Stimulated activated CD4-positive, alpha-beta T cell treated with anti-CD3 and anti-CD28 coated beads, Interleukin-15, amount 100 ng/mL, for 48 hours (primary cell): ENCODE measurements around the gene DNAI4.
A peak's percentile ranks its signal among the peaks of the same experiment; 100 is the strongest.
"Not testable (repeated sequence)": the region's sequence is repeated elsewhere in the genome, so short reads cannot be mapped to it uniquely, and the experiment has no call there.

Experiments used
- DNase-seq, 2 donors: peaks; one replicate each; pipeline ENCODE4 v3.0.0-alpha.2; 2020; ENCODE audit warnings: low read depth in 2 of 2

Gene DNAI4

GRCh38 chr1:66924756-66925557, at the start of gene DNAI4, which contains the start of gene MIER1:
DNAI4 (minus strand) TSS chr1:66924856; CDS start chr1:66924831, 25 bp downstream.
MIER1 (plus strand) TSS chr1:66924990; CDS start chr1:66925029, 39 bp downstream.
- DNase-seq, result peak; percentile 96

DNA sequence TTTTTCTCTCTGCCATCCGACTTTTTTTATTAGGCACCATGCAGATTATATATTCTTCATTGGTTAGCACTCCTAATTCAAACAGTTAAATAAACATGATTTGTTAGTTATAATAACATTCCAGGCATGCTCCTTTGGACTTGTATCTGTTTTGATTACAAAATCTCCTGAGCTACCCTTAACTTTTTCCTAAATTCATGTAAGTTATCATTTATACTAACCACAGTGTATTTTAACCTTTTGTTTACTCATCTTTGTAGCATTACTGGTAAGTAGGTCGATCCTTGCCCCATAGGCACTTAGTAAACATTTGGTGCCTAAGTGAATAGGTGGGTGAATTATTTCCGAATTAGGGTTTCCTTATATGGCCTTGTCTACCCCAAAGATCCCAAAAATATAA, 43.9 kb upstream of the DNAI4 start:
- DNase-seq, result no peak

DNA sequence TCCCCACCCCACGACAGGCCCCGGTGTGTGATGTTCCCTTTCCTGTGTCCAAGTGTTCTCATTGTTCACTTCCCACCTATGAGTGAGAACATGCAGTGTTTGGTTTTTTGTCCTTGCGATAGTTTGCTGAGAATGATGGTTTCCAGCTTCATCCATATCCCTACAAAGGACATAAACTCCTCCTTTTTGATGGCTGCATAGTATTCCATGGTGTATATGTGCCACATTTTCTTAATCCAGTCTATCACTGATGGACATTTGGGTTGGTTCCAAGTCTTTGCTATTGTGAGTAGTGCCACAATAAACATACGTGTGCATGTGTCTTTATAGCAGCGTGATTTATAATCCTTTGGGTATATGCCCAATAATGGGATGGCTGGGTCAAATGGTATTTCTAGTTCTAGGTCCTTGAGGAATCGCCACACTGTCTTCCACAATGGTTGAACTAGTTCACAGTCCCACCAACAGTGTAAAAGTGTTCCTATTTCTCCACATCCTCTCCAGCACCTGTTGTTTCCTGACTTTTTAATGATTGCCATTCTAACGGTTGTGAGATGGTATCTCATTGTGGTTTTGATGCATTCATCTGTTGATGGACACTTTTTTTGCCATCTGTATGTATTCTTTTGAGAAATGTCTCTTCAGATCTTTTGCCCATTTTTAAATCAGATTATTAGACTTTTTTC, 41.7 kb upstream of the DNAI4 start:
- not testable (repeated sequence) for DNase-seq

GRCh38 chr1:66957938-66958337, 33.3 kb upstream of the DNAI4 start:
- no peak for DNase-seq

DNA sequence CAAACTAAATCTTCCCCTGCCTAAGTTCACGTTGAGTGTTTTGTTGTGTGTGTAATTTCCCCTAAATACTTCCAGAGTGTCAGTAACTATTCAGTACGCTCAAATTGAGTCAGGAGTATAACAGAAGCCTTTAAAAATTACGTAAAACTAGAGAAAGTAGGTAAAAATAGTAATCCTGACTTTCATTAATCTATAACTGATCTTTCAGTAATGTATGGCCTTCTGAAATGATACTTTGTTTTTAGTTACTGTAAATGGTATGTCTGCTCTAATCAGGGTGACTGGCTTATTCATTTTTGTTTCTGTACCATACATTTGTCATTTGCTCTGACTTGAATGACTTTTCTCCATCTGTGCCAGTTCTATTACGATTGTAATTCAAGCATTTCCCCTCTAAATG, 29.6 kb upstream of the DNAI4 start:
- no peak for DNase-seq

DNA sequence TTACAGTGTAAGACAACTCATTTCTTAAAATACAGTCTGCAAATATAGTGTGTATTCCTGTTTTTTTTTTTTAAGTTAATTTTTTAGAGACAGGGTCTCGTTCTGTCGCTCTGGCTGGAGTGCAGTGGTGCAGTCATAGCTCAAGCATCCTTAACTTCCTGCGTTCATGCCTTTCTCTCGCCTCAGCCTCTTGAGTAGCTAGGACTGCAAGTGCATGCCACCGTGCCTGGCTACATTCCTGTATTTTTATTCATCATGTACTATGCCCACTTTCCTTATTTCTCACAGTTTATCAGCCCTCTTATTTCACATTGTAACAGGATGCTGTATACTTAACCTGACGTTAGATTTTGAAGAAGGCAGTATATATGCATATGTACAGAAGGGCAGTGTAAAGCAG, 26.9 kb upstream of the DNAI4 start:
- DNase-seq, result no peak

DNA sequence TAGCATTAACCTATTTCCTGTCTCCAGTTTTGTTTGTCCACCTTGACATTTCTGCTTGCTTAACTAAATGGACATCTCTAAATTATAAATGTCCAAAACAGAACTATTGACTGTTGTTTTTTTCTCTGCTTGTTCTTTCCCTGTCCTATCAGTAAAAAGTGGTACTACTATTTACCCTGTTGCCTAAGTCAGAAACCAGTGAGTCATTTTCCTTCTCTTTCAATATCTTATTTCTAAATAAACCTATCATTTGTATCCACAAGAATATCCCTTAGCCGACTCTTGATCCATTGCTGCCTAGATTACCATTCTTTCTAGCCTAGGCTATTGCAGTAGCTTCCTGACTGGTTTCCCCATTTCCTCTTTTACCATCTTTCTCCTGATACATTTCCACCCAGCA, 22.6 kb upstream of the DNAI4 start:
- DNase-seq, result no peak

DNA sequence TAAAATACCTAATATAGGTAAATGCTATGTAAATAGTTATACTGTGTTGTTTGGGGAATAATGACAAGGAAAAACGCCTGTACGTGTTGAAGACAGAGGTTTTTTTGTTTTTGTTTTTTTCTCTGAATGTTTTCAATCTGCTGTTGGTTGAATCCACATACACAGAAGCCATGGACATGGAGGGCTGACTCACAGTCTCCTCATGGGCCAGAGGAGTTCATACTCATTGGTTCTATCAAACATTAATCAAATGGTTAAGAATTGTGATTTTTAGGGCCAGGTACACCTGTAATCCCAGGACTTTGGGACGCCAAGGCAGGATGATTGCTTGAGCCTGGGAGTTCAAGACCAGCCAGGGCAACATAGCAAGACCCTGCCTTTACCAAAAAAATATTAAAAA, 20.7 kb upstream of the DNAI4 start:
- no peak for DNase-seq

- DNase-seq, result no peak
Observed at GRCh38 chr1:66944330-66945274, 19.9 kb upstream of the DNAI4 start.

DNA sequence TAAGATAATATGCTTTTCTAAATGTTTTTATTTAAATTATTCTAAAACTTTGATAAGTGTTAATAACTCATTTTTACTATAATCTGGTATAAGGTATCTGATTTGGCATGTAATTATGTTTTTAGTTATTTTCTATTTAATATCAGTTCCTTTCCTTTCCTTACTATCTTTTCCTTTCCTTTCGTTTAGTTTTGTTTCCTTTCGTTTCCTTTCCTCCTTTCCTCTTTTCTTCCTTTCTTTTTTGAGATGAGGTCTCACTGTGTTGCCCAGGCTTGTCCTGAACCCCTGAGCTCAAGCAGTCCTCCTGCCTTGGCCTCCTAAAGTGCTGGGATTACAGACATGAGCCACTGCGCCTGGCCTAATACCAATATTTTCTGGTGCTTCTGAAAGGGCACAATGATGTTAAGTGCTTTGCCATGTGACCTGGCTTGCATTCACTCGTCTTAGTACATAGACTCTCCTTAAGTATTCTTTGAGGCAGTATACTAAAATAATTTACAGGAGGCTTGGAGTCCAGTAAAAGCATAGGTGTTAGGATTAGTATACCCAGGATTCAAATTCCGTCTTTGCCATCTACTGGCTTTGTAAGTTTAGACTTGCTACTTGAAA, 18.8 kb upstream of the DNAI4 start:
- DNase-seq, result no peak

GRCh38 chr1:66940981-66941380, 16.3 kb upstream of the DNAI4 start:
- no peak for DNase-seq

DNA sequence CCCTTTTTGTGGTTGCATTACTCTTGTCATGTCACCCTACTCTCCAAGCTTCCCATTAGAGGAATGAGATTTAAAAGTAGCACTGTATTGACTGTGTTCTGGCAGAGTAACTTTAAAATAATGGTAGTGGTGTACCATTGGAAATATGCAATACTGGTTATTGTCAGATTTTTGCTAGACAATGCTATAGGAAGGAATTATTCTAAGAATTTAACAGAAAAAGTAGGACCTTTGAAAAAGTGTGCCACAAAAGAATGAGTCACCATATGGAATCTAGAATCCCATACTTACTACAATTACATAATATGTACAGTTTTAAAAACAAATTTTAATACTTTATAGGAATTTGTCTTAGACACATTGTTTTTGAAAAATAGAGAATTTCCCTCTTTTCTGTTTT, 14.0 kb upstream of the DNAI4 start:
- no peak for DNase-seq

- no peak for DNase-seq
Observed at GRCh38 chr1:66937529-66938234, 13.0 kb upstream of the DNAI4 start.

DNA sequence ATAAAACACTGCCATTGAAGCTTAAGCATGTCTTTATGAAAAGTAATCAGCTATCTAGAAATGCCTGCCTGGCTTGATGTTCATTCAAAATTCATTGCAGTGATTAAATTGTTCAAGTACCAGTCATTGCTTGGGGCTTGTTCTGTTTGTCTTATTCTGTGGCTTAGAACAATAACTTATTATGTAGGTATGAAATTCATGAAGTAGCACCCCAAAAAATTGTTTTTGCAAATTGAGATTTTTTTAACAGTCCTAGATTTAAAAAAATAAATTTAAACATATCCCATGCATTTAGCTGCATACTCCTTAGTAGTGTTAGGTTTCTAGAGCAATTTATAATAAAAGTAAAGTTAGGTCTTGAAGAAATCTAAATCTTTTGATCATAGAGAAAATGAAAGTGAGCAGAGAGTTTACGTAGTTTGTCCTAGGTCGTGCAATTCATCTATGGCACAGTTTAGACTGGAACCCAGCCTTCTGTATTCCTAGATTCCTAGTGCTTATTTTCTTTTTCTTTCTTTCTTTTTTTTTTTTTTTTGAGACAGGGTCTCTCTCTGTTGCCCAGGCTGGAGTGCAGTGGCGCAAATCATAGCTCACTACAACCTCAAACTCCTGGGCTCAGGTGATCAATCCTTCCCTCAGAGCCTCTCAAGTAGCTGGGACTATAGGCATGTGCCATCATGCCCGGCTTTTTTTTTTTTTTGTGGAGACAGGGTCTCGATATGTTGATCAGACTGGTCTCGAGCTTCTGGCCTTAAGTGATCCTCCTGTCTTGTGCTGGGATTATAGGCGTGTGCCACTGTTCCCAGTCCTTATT, 9.4 kb upstream of the DNAI4 start:
- DNase-seq, result no peak

- no peak for DNase-seq
Observed at GRCh38 chr1:66932291-66932690, 7.6 kb upstream of the DNAI4 start.

DNA sequence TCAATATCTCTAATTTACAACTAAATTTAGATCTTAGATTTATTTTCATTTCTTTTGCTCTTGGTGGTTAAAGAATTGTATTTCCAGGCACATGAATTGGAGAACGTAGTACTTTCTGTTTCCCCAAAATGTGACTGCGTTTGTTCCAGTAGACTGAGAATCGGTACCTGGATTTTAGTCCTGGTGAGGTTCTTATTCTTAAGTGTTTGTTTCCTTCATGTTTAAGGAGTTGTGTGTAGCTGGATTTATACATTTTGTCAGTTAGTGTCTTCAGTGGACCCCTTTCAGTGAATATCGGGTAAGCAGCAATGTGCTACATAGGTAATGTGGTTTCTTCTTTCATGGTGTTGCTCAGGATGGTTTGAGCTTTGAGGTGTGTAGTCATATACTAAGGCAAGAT, 6.9 kb upstream of the DNAI4 start:
- DNase-seq, result no peak

DNA sequence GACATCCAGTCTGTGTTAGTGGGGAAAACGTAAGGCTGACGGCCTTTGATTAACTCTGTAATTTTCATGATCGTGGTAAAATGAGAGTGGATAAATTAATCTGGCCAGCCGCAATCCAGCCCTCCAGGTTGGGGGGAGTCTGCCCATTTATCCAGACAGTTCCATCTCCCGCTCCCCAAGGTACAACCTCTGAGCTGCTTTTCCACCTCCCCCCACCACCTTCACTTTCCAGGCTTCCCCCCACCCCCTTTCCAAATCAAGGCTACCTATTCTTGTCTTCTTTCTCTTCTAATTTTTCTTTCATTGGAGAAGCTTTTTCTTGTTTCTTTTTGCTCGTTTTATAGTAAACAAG, 6.1 kb upstream of the DNAI4 start:
- DNase-seq, result no peak

- peak; percentile 86 to 91 for DNase-seq
Observed at GRCh38 chr1:66929999-66930822, 5.6 kb upstream of the DNAI4 start.

DNA sequence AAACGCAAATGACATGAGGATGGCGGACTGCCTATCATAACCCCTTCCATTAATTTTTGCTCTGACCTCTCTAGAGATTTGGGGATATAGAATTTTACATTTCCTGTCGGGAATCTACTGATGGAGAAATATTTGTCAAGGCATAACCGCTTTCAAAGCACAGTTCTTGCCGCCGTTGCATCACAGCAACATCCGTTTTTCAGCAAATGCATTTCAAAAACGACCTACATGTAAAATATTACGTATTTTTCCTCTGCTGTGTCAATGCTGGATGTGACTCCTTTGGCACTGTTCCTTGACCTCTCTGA, 5.0 kb upstream of the DNAI4 start:
- no peak for DNase-seq
